AG04449 (cell line): ENCODE data around the gene NCAM1.

ENCODE experiments used
- CTCF ChIA-PET: fragments of 350-600 bp; formaldehyde crosslinking; extraction: SDS; loops from one replicate; lab custom pipeline; 2021; ENCODE audit warnings: antibody characterized with exemption; lab: Yijun Ruan, JAX
- POLR2A ChIA-PET: fragments of 400-600, 350-600 bp; formaldehyde crosslinking; extraction: SDS; loops from one replicate; lab custom pipeline; 2020; ENCODE audit warnings: antibody characterized with exemption, inconsistent platforms; lab: Yijun Ruan, JAX
- DNase-seq: peaks from one replicate; pipeline ENCODE4 v3.0.0-alpha.2; 2010; ENCODE audit warnings: low read depth, low spot score
- H3K4me3 ChIP-seq: 2 replicates; pipeline ENCODE4 v1.5.1; 2011; ENCODE audit warnings: low read depth, mild to moderate bottlenecking, control low read depth, low read length
- CTCF ChIP-seq: IDR thresholded peaks from one replicate; pipeline ENCODE4 v1.5.1; 2011; ENCODE audit warnings: mild to moderate bottlenecking, moderate library complexity, low read length, control low read depth, inconsistent platforms; ENCODE audit not compliant: insufficient read depth; ENCODE audit errors: missing control alignments

The NCAM1 gene

GRCh38 chr11:113114705-113115027, 153.4 kb downstream of the NCAM1 start:
- POLR2A ChIA-PET: no interaction called here
- TF ChIP-seq CTCF: no peak
- no peak overlapping the region for H3K4me3 ChIP-seq
- DNase-seq: no peak
- CTCF ChIA-PET: interaction anchor here (1.0 to 3.1 kb wide), 6 partner anchors 10 to 895 kb away, joined by 3 to 21 read pairs (median 4); no protein-coding TSS in a partner anchor

GRCh38 chr11:113118104-113118503, 156.9 kb downstream of the NCAM1 start:
- H3K4me3 ChIP-seq: no peak overlapping the region
- no peak for DNase-seq
- ChIA-PET CTCF (interaction anchor here (1.2 kb wide), 1 partner anchor 529 kb away, joined by 3 read pairs; no protein-coding TSS in a partner anchor), POLR2A (no interaction called here)
- TF ChIP-seq CTCF: no peak

DNA sequence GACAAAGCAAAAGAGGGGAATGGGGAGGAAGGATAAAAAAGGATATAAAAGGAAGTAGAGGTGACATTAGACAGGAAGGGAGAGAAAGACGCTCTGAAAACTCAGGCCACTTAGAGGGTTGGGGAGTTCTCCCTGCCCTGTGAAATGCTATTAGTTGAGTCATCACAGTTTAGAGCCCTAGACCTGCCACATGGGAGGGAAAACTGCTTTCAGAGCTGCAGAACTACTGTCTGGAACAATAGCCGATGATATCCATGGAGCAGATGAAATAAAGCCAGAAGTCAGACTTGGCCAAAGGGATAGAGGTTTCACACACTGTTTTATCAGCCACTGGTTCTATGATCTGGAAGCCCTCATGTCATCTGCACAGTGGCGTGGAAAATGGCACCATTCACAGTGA, 157.9 kb downstream of the NCAM1 start:
- CTCF ChIA-PET: no interaction called here
- no peak overlapping the region for H3K4me3 ChIP-seq
- no peak for TF ChIP-seq CTCF
- POLR2A ChIA-PET: no interaction called here
- no peak for DNase-seq

GRCh38 chr11:113119966-113120736, 158.9 kb downstream of the NCAM1 start:
- no peak for DNase-seq
- ChIA-PET POLR2A (no interaction called here), CTCF (interaction anchor here (1.3 kb wide), 1 partner anchor 532 kb away, joined by 3 read pairs; no protein-coding TSS in a partner anchor)
- no peak for TF ChIP-seq CTCF
- no peak overlapping the region for H3K4me3 ChIP-seq

GRCh38 chr11:113121746-113122145, 160.5 kb downstream of the NCAM1 start:
- CTCF ChIA-PET: no interaction called here
- TF ChIP-seq CTCF: no peak
- no peak for DNase-seq
- POLR2A ChIA-PET: no interaction called here
- H3K4me3 ChIP-seq: no peak overlapping the region

GRCh38 chr11:113124006-113124405, 162.8 kb downstream of the NCAM1 start:
- no peak for TF ChIP-seq CTCF
- DNase-seq: no peak
- no peak overlapping the region for H3K4me3 ChIP-seq
- ChIA-PET CTCF (interaction anchor here (1.6 kb wide), 1 partner anchor 9 kb away, joined by 8 read pairs; no protein-coding TSS in a partner anchor), POLR2A (no interaction called here)
